NCI-H146 treated with DMSO at 0.1 percent for 48 hours (cell line): ENCODE measurements around the gene MSL1.
A peak's percentile ranks its signal among the peaks of the same experiment; 100 is the strongest.

Experiments
- DNase-seq: peaks from one replicate; lab custom pipeline; 2025; ENCODE audit not compliant: unreplicated experiment; lab: John Stamatoyannopoulos, UW

The MSL1 gene, protein sequence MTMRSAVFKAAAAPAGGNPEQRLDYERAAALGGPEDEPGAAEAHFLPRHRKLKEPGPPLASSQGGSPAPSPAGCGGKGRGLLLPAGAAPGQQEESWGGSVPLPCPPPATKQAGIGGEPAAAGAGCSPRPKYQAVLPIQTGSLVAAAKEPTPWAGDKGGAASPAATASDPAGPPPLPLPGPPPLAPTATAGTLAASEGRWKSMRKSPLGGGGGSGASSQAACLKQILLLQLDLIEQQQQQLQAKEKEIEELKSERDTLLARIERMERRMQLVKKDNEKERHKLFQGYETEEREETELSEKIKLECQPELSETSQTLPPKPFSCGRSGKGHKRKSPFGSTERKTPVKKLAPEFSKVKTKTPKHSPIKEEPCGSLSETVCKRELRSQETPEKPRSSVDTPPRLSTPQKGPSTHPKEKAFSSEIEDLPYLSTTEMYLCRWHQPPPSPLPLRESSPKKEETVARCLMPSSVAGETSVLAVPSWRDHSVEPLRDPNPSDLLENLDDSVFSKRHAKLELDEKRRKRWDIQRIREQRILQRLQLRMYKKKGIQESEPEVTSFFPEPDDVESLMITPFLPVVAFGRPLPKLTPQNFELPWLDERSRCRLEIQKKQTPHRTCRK

DNA sequence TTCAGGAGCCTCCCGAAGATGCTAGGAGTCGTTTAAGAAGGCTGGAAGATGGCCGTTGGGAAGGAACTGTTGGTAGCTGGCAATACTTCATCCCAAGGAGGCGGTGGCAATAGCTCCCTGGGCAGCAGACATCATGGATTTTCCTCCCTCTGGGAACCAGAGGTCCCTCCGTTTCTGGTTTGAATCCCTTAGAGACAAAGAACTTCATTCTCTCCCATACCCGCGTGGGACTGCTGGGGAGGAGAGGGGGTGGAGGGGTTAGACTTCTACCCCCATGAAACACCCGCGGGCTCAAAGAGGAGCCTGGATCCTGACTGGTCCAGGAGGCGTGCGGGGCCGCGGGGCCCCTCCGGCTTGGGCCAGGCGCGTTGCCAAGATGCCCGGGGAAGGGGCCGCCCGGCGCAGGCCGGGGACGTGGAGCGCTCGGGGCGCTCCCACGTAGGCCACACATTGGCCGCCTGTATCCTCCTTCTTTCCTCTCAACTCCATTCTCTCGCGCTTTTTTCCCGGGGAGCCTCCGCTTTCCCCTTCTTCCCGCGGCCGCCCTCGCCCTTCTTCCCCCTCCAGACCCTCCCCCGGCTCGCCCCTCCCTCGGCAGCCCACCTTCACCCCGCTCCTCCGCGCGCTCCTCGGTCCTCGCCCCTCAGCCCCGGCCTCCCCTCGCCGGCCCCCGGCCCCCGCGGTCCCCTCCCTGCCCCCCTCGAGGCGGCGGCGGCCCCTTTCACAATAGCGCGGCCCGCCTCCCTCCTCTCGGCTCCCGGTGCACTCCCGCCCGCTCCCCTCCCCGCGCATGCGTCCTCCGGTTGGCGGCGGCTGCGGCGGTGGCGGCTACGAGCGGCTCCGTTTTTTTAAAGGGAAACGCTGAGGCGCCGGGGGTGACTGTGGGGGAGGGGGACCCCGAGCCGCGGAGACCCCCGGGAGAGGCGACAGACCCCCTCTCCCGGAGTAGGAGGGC, at the start of gene MSL1:
Gene MSL1, plus strand, starts transcription at position 791 of the 955 bp plus-strand sequence. CDS start 642 bp downstream, outside the sequence.
- peak; percentile 42 for DNase-seq

DNA sequence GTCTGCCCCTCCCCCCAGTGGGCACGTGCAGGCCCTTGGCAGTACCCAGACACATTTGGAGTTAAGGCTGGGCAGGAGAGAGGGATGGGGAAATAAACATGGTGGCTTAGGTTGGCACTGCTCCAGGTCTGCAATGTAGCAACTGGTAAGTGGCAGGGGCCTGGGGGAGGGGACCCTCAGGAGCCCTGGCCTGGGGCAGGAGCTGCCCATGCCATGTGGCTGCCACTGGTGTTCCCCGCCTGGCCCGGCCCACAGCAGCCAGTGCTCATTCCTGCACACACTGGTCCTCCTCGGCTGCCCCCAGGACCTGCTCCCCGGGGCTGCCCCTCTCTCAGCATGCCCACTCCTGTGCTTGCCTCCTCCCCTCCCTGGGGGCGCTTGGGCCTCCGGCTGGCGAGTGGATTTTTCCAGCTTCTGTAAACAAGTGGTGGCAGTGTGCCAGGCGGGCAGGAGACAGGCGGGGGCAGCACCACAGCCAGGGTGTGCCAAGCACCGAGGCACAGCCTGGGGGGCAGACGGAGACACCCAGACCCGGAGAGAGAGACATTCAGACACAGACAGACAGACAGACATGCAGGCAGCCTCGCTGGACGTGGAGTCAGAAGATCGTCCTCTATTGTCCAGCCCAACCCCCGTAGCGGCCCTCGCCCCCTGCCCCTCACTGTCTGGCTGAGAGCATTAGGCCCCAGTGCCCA, 49.6 kb upstream of the MSL1 start:
- no peak for DNase-seq

DNA sequence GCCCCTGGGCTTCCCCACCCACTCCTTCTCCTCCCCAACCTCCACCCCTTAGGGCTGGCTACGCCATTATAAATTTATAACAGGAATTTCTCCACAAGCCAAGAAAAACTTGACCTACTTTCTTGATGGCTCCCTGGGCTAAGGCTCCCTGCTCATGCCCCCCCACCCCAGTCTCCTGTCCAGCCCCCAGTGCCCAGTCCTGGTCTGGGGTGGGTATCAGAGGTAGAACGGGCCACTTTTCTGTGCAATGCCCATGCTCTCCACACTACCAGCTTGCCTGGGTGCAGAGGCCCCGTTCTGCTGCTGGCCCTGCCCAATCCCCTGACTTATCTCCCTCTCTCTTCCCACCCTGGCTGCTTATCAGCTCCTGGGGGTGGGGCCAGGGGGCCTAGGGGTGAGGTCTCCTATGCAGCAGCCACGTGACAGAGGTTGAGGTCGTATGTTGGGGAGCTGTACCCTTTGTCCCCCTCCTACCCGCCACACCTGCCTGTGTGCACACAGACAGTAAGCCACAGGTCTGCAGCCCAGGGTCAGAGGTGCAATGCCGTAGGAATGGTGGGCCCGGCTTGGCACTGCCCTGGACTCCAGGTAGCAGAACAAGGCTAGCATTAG, 48.9 kb upstream of the MSL1 start:
- no peak for DNase-seq

DNA sequence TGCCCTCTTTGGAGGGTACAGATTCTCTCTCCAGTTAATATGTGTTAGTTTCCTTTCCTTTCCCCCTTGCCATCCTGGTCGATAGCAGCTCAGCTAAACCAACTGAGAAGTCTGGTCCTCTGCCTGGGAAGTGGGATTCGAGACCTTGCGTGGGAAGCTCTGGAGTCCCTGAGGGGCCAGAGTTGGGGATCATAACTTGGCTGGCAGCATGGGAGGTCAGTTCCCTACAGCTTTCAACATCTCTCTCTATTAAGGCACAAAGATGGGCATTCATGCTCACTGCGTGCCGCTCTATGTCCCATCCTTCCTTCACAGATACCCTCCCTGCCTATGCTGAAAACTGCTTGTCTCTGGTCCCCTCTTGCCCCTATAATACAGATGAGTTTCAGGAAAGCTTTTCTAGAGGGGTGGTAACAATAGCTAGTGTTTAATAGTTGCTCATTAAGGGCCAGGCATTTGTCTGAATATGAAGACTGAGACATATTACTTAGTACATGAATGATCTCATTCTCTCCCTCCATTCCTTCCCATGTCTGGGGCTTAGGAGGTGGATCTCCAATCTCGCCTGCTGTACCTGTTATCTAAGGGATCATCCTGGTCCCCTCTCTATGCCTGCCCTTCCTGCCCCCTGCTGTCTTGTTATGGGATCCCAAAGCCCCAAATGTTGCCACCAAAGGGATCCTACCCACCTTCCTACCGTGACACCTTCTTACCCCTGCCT, 48.2 kb upstream of the MSL1 start:
- DNase-seq = no peak

DNA sequence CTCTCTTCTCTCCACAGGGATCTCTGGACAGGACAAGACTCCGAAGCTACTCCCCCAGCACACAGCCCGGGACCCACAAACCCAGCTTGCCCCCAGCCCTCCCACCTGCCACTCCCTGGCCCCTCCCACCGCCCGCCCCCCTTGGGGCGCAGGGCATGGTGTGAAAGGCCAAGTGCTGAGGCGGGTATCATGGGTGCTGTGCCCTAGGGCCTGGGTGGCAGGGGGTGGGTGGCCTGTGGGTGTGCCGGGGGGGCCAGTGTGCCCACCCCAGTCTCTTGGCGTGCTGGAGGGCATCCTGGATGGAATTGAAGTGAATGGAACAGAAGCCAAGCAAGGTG, 47.6 kb upstream of the MSL1 start:
- DNase-seq = no peak

DNA sequence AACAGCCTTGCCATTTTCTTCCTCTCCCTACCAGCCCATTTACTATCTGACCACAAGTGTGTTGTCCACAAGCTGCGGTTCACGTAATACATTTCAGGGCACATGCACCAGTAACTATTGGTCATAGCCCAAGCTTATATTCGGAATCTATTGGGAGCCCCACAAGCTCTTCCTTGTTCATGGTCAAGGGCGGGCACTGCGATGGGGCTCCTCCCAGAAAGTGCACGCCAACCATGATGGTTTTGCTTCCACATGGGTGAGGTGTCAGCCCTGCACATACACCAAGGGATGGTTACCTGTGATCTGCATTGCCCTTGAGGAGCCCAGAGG, 46.9 kb upstream of the MSL1 start:
- DNase-seq = no peak

DNA sequence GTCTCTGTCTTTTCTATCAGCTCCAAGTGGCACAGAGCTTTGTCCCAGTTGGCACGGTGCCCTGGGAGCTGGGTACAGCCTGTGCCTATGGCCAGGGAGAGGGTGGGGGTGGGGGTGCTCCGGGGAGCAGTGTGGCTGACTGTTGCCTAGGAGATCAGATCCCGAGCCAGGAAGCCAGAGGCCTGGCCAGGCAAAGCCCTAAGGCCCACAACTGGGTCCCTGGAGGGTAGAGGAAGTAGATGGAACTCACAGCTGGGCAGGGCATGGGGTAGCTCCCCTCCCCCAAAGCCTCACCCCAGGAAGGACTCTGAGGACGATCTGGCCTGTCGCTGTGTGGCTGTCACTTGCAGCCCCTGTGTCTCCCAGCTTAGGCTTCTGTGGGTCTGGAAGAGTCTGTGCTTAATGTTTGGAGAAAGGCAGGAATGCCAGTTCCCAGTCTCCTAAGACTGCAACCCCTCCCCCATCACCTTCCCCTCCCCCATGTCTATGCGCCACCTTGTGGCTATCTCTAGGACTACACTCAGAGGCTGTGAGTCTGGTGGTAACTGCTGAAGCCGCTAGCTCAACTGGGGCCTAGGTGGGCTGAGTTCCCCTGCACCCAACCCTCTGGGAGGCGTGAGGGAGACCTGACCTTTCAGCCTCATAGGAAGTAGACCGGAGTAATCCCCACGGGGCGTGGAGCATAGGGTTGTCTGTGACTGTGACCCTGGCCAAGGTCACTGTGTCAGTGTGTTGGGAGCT, 46.4 kb upstream of the MSL1 start:
- DNase-seq = no peak

DNA sequence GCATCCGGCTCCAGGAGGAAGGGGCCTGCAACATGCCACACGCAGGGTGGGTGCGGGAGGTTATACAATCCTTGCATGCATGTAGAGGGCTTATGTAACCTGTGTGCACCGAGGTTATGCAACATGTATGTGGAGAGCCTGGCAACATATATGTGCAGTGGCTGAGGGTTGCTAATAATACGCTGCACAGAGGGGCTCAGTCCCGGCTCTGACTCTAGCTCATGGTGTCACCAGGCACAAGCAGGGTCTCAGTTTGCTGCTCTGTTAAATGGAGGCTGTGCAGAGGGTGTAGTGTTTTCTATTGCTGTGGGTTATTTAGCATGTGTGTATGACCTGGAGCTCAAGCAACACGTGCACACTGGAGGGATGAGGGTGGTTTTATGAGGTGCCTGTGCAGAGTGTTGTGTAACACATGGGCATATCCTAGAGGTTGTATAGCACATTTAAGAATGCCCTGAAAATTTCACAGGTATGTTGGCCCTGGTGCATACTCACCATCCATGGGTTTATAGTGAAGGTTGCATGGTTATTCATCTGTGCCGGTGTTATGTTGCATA, 45.8 kb upstream of the MSL1 start:
- DNase-seq = no peak

DNA sequence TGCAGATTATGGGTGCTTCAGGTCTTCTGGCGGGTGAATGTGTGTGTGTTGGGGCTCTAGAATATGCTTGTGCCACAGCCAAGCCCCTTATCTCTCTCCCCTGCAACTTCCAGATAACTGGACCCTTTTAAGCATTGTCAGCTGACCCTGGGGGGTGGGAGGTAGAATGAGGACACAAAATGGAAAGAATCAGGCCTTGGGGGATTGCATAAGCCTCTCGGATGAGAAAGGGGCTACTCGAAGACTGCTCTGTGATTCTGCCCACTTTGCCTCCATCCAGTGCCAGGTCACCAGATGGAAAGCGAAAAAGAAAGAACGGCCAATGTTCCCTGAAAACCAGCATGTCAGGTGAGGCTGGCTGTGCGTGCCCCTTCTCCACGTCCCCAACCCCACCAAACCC, 45.2 kb upstream of the MSL1 start:
- no peak for DNase-seq

DNA sequence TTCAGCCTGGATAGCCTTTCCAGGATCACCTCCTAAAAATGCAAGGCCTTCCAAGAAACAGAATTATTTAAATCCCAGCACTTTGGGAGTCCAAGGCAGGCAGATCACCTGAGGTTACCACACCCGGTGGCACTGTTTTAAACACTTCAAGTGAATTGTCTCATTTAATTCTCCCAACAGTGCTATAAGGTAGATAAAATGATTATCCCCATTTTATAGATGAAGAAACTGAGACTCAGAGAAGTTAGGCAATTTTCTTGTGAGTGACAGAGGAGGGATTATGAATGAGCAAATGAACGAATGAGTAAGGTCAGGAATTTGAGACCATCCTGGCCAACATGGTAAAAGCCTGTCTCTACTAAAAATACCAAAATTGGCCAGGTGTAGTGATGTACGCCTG, 42.2 kb upstream of the MSL1 start:
- no peak for DNase-seq

DNA sequence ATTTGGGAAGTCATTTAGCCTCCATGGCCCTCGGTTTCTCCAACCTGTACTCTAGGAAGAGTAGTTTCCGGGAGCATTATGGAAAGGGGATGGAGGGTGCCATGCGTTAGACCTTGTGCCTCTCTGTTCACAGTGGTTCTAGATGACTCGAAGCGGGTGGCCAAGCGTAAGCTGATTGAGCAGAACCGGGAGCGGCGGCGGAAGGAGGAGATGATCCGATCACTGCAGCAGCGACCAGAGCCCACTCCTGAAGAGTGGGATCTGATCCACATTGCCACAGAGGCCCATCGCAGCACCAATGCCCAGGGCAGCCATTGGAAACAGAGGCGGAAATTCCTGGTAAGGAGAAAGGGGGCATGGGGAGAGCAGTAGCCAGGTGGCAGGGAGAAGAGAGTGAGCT, 37.3 kb upstream of the MSL1 start:
- no peak for DNase-seq

DNA sequence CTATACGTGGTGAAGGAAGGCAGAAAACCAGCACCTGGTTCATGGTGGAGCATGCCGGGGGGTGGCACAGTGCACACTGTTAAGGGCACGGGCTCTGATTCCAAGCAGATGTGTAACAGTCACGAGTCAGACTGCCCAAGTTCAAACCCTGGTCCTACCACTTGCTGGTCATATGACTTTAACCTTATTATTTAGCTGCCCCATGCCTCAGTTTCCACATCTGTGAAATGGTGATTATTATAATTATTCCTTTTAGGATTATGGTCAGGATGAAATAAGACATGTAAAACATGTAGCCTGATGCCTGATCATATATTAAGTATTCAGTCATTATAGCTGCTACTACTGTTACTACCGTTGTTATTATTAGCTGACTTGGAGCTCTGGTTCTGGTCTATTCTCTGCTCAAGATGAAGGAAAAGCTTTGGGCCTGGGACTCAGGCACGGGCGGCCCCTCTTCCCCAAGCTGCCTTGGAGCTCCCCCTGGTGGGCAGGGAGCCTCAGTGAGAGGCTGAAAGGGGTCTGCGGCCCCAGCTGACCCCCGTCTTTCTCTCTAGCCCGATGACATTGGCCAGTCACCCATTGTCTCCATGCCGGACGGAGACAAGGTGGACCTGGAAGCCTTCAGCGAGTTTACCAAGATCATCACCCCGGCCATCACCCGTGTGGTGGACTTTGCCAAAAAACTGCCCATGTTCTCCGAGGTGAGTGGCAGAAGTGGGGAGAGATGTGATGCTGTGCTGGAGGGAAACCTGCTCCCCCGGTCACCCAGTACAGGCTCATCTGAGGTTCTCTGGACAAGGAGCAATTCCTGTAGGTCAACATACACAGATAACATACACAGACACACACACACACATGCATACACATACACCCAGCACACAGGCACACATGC, 35.4 kb upstream of the MSL1 start:
- peak; percentile 15 for DNase-seq

DNA sequence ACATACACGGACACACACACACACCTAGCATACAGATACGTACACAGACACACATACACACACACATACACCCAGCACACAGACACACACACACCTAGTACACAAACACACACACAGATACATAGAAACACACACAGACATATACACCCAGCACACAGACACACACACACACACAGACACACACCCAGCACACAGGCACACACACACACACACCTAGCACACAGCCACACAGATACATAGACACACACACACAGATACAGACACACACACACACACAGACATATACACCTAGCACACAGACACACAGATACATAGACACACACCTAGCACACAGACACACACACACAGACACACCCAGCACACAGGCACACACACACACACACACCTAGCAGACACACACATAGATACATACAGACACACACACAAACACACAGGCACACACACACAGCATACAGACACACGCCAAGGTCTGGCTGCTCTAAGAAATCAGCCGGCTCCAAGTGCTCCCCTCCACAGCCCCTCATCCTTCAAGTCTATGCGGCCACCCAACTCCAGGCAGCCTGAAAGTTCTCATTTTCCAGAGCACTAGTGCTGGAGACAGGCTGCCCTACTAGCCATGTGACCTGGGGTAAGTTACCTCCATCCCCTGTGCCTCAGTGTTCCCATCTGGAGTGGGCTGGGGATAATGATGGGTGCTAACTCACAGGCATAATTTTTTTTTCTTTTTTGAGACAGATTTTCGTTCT, 34.5 kb upstream of the MSL1 start:
- DNase-seq = no peak

DNA sequence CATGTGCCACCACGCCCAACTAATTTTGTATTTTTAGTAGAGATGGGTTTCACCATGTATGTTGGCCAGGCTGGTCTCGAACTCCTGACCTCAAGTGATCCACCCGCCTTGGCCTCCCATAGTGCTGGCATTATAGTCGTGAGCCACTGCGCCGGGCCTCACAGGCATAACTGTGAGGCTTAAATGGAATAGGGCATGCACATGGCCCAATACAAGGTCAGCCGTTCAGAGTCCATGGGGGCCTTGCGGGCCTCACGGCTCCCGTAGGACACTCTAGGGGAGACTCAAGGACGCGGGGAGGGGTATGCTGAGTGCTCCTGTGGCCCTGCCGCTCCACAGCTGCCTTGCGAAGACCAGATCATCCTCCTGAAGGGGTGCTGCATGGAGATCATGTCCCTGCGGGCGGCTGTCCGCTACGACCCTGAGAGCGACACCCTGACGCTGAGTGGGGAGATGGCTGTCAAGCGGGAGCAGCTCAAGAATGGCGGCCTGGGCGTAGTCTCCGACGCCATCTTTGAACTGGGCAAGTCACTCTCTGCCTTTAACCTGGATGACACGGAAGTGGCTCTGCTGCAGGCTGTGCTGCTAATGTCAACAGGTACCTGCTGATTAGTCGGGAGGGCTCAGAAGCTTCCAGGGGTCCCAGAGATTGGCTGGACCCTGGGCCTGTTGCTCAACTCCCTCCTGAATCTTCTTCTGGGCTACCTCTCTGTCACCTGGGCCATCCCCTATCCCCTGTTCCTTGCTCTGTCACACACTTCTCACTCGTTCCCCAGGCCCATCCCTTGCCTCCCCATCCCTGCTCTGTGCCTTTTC, 33.7 kb upstream of the MSL1 start:
- DNase-seq = no peak

DNA sequence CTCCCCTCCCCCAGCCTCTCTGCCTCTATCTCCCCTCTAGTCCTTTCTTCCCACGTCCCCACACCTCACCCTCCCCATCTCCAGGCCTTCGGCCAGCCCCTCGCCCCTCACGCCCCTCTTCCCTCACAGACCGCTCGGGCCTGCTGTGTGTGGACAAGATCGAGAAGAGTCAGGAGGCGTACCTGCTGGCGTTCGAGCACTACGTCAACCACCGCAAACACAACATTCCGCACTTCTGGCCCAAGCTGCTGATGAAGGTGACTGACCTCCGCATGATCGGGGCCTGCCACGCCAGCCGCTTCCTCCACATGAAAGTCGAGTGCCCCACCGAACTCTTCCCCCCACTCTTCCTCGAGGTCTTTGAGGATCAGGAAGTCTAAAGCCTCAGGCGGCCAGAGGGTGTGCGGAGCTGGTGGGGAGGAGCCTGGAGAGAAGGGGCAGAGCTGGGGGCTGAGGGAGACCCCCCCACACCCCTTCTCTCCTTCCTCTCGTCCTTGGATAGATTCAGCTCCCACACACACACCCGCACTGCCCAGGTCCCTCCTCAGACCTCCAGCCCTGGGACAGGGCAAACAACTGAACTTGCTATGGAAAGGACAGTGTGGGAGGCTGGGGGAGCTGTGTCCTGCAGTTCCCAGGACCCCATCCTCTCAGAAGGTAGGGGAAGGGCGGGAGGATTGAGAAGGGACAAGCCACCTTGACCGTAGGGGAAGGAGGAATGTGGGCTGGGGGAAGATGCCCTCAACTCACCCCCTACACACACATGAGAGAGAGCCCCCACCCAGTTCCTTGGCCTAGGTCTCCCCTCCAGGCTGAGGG, 32.5 kb upstream of the MSL1 start:
- no peak for DNase-seq
